Measurements from ENCODE around the gene IL1B. TPM values are rescaled to one million over a fixed set of nuclear protein-coding genes. Genes with fewer than 3 reads are reported as not detected.

The IL1B gene
- total and polyA plus RNA-seq, 12 donors: 0.14 to 10.3 (median 0.64) TPM; not detected in 1

DNA sequence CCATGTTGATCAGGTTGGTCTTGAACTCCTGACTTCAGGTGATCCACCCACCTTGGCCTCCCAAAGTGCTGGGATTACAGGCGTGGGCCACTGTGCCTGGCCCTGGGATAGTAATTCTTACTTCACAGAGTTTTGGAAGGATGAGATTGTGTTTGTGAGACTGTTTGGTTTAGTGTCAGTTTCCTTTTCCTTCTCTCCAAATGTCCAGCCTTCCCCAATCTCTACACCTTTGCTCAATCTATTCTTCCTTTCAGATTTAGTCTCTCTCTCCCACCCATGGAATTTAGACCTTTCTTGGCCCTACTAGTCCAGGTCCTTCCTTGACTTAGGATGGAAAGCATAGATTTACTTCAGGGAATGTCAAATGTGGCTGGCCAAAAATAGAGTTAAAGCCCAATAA is 40.1 kb downstream of the IL1B start:
- intact Hi-C loops (cut with DNase I): no loop called here
- Histone ChIP-seq H3K4me1 (peaks cover 0 to 32% (median 0%) of the 10 kb centered on the region in 9 donors), H3K36me3 (no peaks in the 10 kb centered on the region), H3K9me3 (peaks cover 0 to 9% (median 0%) of the 10 kb centered on the region in 11 donors), H3K27me3 (peaks cover 0 to 6% (median 0%) of the 10 kb centered on the region in 7 donors), H3K27ac (no peak overlapping the region), H3K4me3 (no peak overlapping the region)
- TF ChIP-seq, protein P1, sequence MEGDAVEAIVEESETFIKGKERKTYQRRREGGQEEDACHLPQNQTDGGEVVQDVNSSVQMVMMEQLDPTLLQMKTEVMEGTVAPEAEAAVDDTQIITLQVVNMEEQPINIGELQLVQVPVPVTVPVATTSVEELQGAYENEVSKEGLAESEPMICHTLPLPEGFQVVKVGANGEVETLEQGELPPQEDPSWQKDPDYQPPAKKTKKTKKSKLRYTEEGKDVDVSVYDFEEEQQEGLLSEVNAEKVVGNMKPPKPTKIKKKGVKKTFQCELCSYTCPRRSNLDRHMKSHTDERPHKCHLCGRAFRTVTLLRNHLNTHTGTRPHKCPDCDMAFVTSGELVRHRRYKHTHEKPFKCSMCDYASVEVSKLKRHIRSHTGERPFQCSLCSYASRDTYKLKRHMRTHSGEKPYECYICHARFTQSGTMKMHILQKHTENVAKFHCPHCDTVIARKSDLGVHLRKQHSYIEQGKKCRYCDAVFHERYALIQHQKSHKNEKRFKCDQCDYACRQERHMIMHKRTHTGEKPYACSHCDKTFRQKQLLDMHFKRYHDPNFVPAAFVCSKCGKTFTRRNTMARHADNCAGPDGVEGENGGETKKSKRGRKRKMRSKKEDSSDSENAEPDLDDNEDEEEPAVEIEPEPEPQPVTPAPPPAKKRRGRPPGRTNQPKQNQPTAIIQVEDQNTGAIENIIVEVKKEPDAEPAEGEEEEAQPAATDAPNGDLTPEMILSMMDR (IDR thresholded peaks at IDR 0.05): no peak
- no peak for DNase-seq
- ATAC-seq: no peak
- 0% methylated on average over 1 of the region's 1 CpG for WGBS, 2 donors

DNA sequence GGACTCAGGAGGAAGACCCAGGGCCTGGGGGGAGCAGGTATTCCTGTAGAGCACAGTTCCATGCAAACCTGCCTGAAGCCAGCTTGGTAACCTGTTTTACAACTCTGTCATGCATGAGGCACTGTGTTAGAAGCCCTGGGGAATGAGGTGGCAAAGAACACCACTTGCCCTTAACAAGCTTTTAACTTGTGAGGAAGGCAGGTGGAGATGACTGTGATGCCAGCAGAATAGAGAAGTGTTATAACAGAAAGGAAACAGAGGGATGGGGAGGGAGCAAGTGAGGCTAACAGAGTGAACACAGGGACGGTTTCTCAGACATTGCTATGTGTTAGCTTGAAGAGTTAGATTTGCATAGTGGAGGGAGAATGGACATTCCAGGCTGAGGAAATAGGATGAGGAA is 40.8 kb downstream of the IL1B start:
- intact Hi-C loops (cut with DNase I): no loop called here
- H3K4me1 ChIP-seq: peaks cover 0 to 32% (median 0%) of the 10 kb centered on the region in 9 donors
- H3K27ac ChIP-seq: no peak overlapping the region

DNA sequence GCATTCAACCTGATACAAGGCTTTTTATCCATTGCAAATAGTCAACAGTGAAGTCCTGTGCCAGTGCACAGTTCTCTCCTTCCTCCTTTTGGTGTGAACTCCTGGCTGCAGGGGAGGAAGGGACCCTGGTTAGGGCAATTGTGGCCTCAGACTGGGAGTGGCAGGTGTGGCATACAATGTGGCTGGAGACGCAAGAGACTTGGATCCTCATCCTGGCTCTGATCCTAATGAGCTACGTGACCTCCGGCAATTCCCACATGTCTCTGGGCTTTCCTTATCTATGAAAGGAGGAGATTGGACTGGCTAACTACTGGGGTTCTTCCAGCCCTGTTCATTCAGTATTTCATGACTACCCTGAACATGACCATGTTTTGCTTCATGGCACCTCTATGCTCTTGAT is 41.7 kb downstream of the IL1B start:
- Histone ChIP-seq H3K36me3 (no peaks in the 10 kb centered on the region), H3K9me3 (peaks cover 0 to 3% (median 0%) of the 10 kb centered on the region in 11 donors), H3K4me1 (peaks cover 0 to 32% (median 0%) of the 10 kb centered on the region in 9 donors), H3K27ac (no peak overlapping the region), H3K27me3 (peaks cover 0 to 6% (median 0%) of the 10 kb centered on the region in 7 donors), H3K4me3 (no peak overlapping the region)
- TF ChIP-seq, protein P1 (IDR thresholded peaks at IDR 0.05): no peak
- intact Hi-C loops (cut with DNase I): no loop called here
- DNase-seq (no peak), ATAC-seq (no peak)
- WGBS, 2 donors: 32 to 48% methylated on average over 3 of the region's 3 CpGs

More for the DNA sequence above, 40.8 kb downstream of the IL1B start:
- Histone ChIP-seq H3K4me3 (no peak overlapping the region), H3K36me3 (no peaks in the 10 kb centered on the region), H3K9me3 (peaks cover 0 to 8% (median 0%) of the 10 kb centered on the region in 11 donors), H3K27me3 (peaks cover 0 to 6% (median 0%) of the 10 kb centered on the region in 7 donors)
- DNase-seq: no peak
- TF ChIP-seq, protein P1 (IDR thresholded peaks at IDR 0.05): no peak
- ATAC-seq: no peak
- WGBS, 2 donors: 80 to 95% methylated on average over 1 of the region's 1 CpG

DNA sequence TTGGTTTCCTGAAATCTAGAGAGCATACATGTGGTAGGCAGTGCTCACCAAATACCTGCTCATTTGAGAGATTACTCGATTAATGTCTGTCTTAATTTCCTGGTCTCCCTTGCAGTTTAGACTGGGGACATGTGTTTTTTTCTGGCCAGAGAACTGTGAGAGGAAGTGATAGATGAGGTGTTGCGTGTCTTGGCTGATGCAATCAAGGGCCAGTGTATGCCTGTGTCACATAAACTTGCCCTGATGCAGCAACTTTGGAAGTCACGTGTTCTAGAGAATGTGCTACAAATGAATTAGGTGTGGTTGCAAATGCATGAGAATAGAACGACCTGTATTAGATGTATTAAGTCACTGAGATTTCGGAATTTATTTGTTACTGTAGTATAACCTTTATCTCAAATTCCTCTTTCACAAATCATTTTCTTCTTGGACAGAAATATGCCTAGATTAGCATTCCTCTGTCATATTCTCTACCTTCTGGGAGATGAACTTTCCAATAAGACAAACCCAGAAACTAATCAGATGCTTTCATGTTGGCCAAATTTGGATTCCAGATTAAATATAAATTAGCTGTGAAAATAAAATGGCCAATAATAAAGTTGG is 42.3 kb downstream of the IL1B start:
- Histone ChIP-seq H3K4me1 (peaks cover 0 to 27% (median 0%) of the 10 kb centered on the region in 9 donors), H3K27me3 (peaks cover 0 to 6% (median 0%) of the 10 kb centered on the region in 7 donors), H3K9me3 (no peaks in the 10 kb centered on the region), H3K4me3 (no peak overlapping the region), H3K27ac (peak overlapping the region in 1 of 10 donors; percentile 76), H3K36me3 (no peaks in the 10 kb centered on the region)
- intact Hi-C loops (cut with DNase I): no loop called here
- DNase-seq: no peak
- TF ChIP-seq, protein P1 (IDR thresholded peaks at IDR 0.05): no peak
- peak in 5 of 8 donors; percentile 25 to 76 (median 54) for ATAC-seq
- 56 to 62% methylated on average over 5 of the region's 5 CpGs for WGBS, 2 donors
